ENCODE data around the gene PNPLA2.

- TF ChIP-seq, protein P1, sequence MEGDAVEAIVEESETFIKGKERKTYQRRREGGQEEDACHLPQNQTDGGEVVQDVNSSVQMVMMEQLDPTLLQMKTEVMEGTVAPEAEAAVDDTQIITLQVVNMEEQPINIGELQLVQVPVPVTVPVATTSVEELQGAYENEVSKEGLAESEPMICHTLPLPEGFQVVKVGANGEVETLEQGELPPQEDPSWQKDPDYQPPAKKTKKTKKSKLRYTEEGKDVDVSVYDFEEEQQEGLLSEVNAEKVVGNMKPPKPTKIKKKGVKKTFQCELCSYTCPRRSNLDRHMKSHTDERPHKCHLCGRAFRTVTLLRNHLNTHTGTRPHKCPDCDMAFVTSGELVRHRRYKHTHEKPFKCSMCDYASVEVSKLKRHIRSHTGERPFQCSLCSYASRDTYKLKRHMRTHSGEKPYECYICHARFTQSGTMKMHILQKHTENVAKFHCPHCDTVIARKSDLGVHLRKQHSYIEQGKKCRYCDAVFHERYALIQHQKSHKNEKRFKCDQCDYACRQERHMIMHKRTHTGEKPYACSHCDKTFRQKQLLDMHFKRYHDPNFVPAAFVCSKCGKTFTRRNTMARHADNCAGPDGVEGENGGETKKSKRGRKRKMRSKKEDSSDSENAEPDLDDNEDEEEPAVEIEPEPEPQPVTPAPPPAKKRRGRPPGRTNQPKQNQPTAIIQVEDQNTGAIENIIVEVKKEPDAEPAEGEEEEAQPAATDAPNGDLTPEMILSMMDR (IDR thresholded peaks at IDR 0.05), result no peak
- TF ChIP-seq POLR2AphosphoS5 (IDR thresholded peaks at IDR 0.05) (no peak), POLR2A (IDR thresholded peaks at IDR 0.05) (no peak)
These were observed 13.3 kb downstream of the PNPLA2 start for GRCh38 chr11:831961-832528.

Data from gastroesophageal sphincter (tissue), 3 donors.